Measurements from ENCODE around the gene MARVELD2.

Gene MARVELD2

GRCh38 chr5:69492391-69492922, 77.5 kb downstream of the MARVELD2 start, which contains the start of gene OCLN:
TSS of gene OCLN (plus strand) at chr5:69492790. CDS start at chr5:69504245, 11,455 bp downstream.
- Histone ChIP-seq H3K79me2 (peaks cover 4% of the 10 kb centered on the region), H3K9me3 (ENCODE audit: control insufficient read depth, low read length) (no peaks in the 10 kb centered on the region), H3K27ac (peak within 1 kb of the TSS; percentile 56), H3K4me2 (ENCODE audit: low read length) (peak within 1 kb of the TSS; percentile 83), H2AFZ (peak within 1 kb of the TSS; percentile 84), H3K36me3 (ENCODE audit: control insufficient read depth, insufficient read depth, low read length) (no peaks in the 10 kb centered on the region), H3K4me1 (no peaks in the 10 kb centered on the region), H3K4me3 (ENCODE audit: low read depth, low read length) (peak within 1 kb of the TSS; percentile 78), H3K9ac (no peak within 1 kb of the TSS), H3K27me3 (ENCODE audit: control insufficient read depth, insufficient read depth, low read length) (no peaks in the 10 kb centered on the region)
- no peak for TF ChIP-seq CTCF (IDR thresholded peaks at IDR 0.05)

GRCh38 chr5:69492923-69493395, 78.0 kb downstream of the MARVELD2 start:
- H3K4me1 ChIP-seq: no peaks in the 10 kb centered on the region
- peak overlapping the region; percentile 84 for H2AFZ ChIP-seq
- H3K4me2 ChIP-seq (ENCODE audit: low read length): peak overlapping the region; percentile 83
- no peaks in the 10 kb centered on the region for H3K36me3 ChIP-seq (ENCODE audit: control insufficient read depth, insufficient read depth, low read length)
- peaks cover 6% of the 10 kb centered on the region for H3K79me2 ChIP-seq
- no peak for TF ChIP-seq CTCF (IDR thresholded peaks at IDR 0.05)
- H3K27me3 ChIP-seq (ENCODE audit: control insufficient read depth, insufficient read depth, low read length): no peaks in the 10 kb centered on the region
- H3K27ac ChIP-seq: peak overlapping the region; percentile 56
- H3K4me3 ChIP-seq (ENCODE audit: low read depth, low read length): peak overlapping the region; percentile 78
- H3K9ac ChIP-seq: no peak overlapping the region
- H3K9me3 ChIP-seq (ENCODE audit: control insufficient read depth, low read length): no peaks in the 10 kb centered on the region

GRCh38 chr5:69493396-69494133, 78.6 kb downstream of the MARVELD2 start:
- Histone ChIP-seq H3K4me3 (ENCODE audit: low read depth, low read length) (peak overlapping the region; percentile 78), H3K4me2 (ENCODE audit: low read length) (peak overlapping the region; percentile 83), H3K4me1 (no peaks in the 10 kb centered on the region), H3K9me3 (ENCODE audit: control insufficient read depth, low read length) (no peaks in the 10 kb centered on the region), H2AFZ (peak overlapping the region; percentile 84), H3K27ac (no peak overlapping the region), H3K27me3 (ENCODE audit: control insufficient read depth, insufficient read depth, low read length) (no peaks in the 10 kb centered on the region), H3K79me2 (peaks cover 6% of the 10 kb centered on the region), H3K36me3 (ENCODE audit: control insufficient read depth, insufficient read depth, low read length) (no peaks in the 10 kb centered on the region), H3K9ac (no peak overlapping the region)
- no peak for TF ChIP-seq CTCF (IDR thresholded peaks at IDR 0.05)

All from parathyroid adenoma (tissue), 2 donors.